ENCODE measurements around the gene UBE2G1.

- TF ChIP-seq CTCF (IDR thresholded peaks at IDR 0.05; ENCODE audit: low read depth, low read length): no peak
- no peak for TF ChIP-seq EZH2phosphoT487 (IDR thresholded peaks at IDR 0.05; ENCODE audit: low read depth)
These were observed 28.6 kb upstream of the UBE2G1 start for GRCh38 chr17:4395111-4395478.

All from OCI-LY3 (cell line).